K562 (cell line): Measurements from ENCODE around the gene HMCN1.

Experiments used
- E2F5 ChIP-seq: sonication (generic); formaldehyde crosslinking; IDR thresholded peaks from 2 replicates; pipeline ENCODE4 v1.8.0; 2022; ENCODE audit warnings: mild to moderate bottlenecking, missing genetic modification reagents
- HNRNPH1 ChIP-seq: fragments of 200-400 bp; formaldehyde crosslinking; optimal IDR thresholded peaks from 2 replicates; pipeline ENCODE3; 2017; ENCODE audit warnings: low read depth, mild to moderate bottlenecking, low read length, moderate library complexity
- JUND ChIP-seq, 2 experiments: IDR thresholded peaks; 2 replicates in 1 of 2; 3 replicates in 1 of 2; pipeline ENCODE4 v1.6.1; 2011; ENCODE audit warnings: borderline replicate concordance in 2 of 2, low read depth in 2 of 2, low read length in 2 of 2, improper control_type of control experiment in 1 of 2, missing biosample characterization in 1 of 2, missing genetic modification characterization in 1 of 2, missing genetic modification reagents in 1 of 2
- NBN ChIP-seq: fragments of 450-650 bp; IDR thresholded peaks from 2 replicates; pipeline ENCODE4 v1.6.1; 2016; ENCODE audit warnings: low read depth, mild to moderate bottlenecking
- TAL1 ChIP-seq: fragments of 450-650 bp; IDR thresholded peaks from 2 replicates; pipeline ENCODE4 v1.6.1; 2016; ENCODE audit warnings: mild to moderate bottlenecking
- ZFP36 ChIP-seq: fragments of 150-350 bp; IDR thresholded peaks from 2 replicates; pipeline ENCODE4 v1.6.1; 2018; ENCODE audit warnings: low read length, low read depth; ENCODE audit not compliant: partially characterized antibody
- ZNF589 ChIP-seq: fragments of 200-800 bp; sonication (Bioruptor generic); IDR thresholded peaks from 2 replicates; pipeline ENCODE4 v1.6.1; 2016; ENCODE audit warnings: low read depth, missing genetic modification characterization, missing compliant biosample characterization

DNA sequence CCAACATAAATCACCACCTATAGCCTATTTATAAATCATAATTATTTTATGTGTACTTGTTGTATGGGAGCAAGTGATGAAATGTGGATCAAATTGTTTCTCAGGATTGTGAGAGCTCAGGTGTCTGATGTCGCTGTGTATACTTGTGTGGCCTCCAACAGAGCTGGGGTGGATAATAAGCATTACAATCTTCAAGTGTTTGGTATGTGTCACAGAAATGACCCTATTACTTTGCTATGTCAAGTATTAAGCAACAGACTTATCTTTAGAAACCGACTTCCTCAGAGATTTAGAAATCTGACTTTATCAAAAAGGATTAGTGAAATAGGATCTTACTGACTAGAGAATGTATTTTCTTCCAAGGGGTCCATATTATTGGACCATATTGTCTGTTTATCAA is 360.0 kb downstream of the HMCN1 start:
- TF ChIP-seq ZFP36: no peak
- TF ChIP-seq HNRNPH1: no peak
- TF ChIP-seq TAL1: no peak
- no peak for TF ChIP-seq E2F5
- TF ChIP-seq NBN: no peak
- TF ChIP-seq ZNF589 (CRISPR knock-in tag): no peak
- no peak for TF ChIP-seq JUND (IDR thresholded peaks at IDR 0.05; ENCODE audit: borderline replicate concordance, low read depth, low read length)
- no peak for TF ChIP-seq JUND (tag; IDR thresholded peaks at IDR 0.05; ENCODE audit: borderline replicate concordance, low read depth, low read length)
